Astrocyte (in vitro differentiated cells and primary cell): Measurements from ENCODE around the gene NNT. TPM values are rescaled to one million over a fixed set of nuclear protein-coding genes. Genes with fewer than 3 reads are reported as not detected.

ENCODE experiments used
- DNase-seq: peaks from one replicate; pipeline ENCODE4 v3.0.0-alpha.2; 2010; ENCODE audit warnings: low read depth
- FAIRE-seq: peaks from 2 replicates; lab custom pipeline; 2011; peaks lifted over from hg19 to GRCh38; lab: Jason Lieb, UNC
- H2AFZ ChIP-seq: 2 replicates; pipeline ENCODE4 v1.6.0; 2012; ENCODE audit warnings: low read depth, low read length, inconsistent platforms
- H3K27ac ChIP-seq: 2 replicates; pipeline ENCODE4 v1.5.1; 2011; ENCODE audit warnings: low read depth, low read length, inconsistent platforms
- H3K27me3 ChIP-seq: 2 replicates; pipeline ENCODE4 v1.6.0; 2011; ENCODE audit warnings: low read length, inconsistent platforms; ENCODE audit not compliant: insufficient read depth
- H3K36me3 ChIP-seq: 2 replicates; pipeline ENCODE4 v1.5.1; 2011; ENCODE audit warnings: low read length, inconsistent platforms; ENCODE audit not compliant: insufficient read depth
- H3K4me1 ChIP-seq: 2 replicates; pipeline ENCODE4 v1.5.1; 2011; ENCODE audit warnings: low read length, inconsistent platforms; ENCODE audit not compliant: insufficient read depth
- H3K4me2 ChIP-seq: 2 replicates; pipeline ENCODE4 v1.6.0; 2012; ENCODE audit warnings: low read length, inconsistent platforms
- H3K4me3 ChIP-seq: 2 replicates; pipeline ENCODE4 v1.5.1; 2011; ENCODE audit warnings: low read depth, mild to moderate bottlenecking, low read length, inconsistent platforms; ENCODE audit not compliant: insufficient read depth
- H3K79me2 ChIP-seq: 2 replicates; pipeline ENCODE4 v1.6.0; 2012; ENCODE audit warnings: mild to moderate bottlenecking, low read length, inconsistent platforms; ENCODE audit not compliant: insufficient read depth
- H3K9ac ChIP-seq: 2 replicates; pipeline ENCODE4 v1.6.0; 2012; ENCODE audit warnings: mild to moderate bottlenecking, low read length, inconsistent platforms
- H3K9me3 ChIP-seq: 2 replicates; pipeline ENCODE4 v1.5.1; 2012; ENCODE audit warnings: low read depth, mild to moderate bottlenecking, low read length, inconsistent platforms; ENCODE audit not compliant: insufficient read depth
- H4K20me1 ChIP-seq: 2 replicates; pipeline ENCODE4 v1.6.0; 2012; ENCODE audit warnings: low read length, inconsistent platforms; ENCODE audit not compliant: insufficient read depth
- H3K27ac Mint-ChIP-seq: one replicate; pipeline ENCODE4 v1.8.0; 2021; ENCODE audit warnings: mild to moderate bottlenecking, mixed read lengths; ENCODE audit not compliant: unreplicated experiment
- H3K27me3 Mint-ChIP-seq: one replicate; pipeline ENCODE4 v1.8.0; 2021; ENCODE audit warnings: low read depth, mixed read lengths; ENCODE audit not compliant: unreplicated experiment
- H3K36me3 Mint-ChIP-seq: one replicate; pipeline ENCODE4 v1.8.0; 2021; ENCODE audit warnings: low read depth, mixed read lengths; ENCODE audit not compliant: unreplicated experiment
- H3K4me1 Mint-ChIP-seq: one replicate; pipeline ENCODE4 v1.8.0; 2021; ENCODE audit warnings: low read depth, mixed read lengths; ENCODE audit not compliant: unreplicated experiment
- H3K4me3 Mint-ChIP-seq: one replicate; pipeline ENCODE4 v1.8.0; 2021; ENCODE audit warnings: mild to moderate bottlenecking, moderate library complexity, mixed read lengths; ENCODE audit not compliant: unreplicated experiment
- H3K9me3 Mint-ChIP-seq: one replicate; pipeline ENCODE4 v1.8.0; 2021; ENCODE audit warnings: mild to moderate bottlenecking, mixed read lengths; ENCODE audit not compliant: unreplicated experiment
- CTCF ChIP-seq: IDR thresholded peaks from 2 replicates; pipeline ENCODE4 v1.5.1; 2011; ENCODE audit warnings: low read depth, mild to moderate bottlenecking, inconsistent platforms, low read length, moderate library complexity; ENCODE audit not compliant: insufficient read depth
- EZH2 ChIP-seq: IDR thresholded peaks from 2 replicates; pipeline ENCODE4 v1.6.1; 2012; ENCODE audit warnings: mild to moderate bottlenecking, low read length, inconsistent platforms; ENCODE audit not compliant: insufficient read depth
- total RNA-seq: library from RNA; stranded (reverse); gene quantifications from 2 replicates; pipeline ENCODE4 v1.2.1, GENCODE V29; 2021

NNT gene
- total RNA-seq, 1 donor from 2014 or later = 44.3 TPM

GRCh38 chr5:43616535-43616934 lies 13.6 kb downstream of the NNT start:
- TF ChIP-seq EZH2 = no peak
- TF ChIP-seq CTCF = no peak
- no peaks in the 10 kb centered on the region for H3K27me3 Mint-ChIP-seq
- Histone ChIP-seq H3K36me3 (peaks cover 13% of the 10 kb centered on the region), H3K4me2 (no peak overlapping the region), H3K4me3 (no peak overlapping the region), H3K9me3 (no peaks in the 10 kb centered on the region), H3K9ac (no peak overlapping the region), H2AFZ (no peak overlapping the region), H3K27ac (no peak overlapping the region), H3K4me1 (no peaks in the 10 kb centered on the region), H3K27me3 (no peaks in the 10 kb centered on the region), H3K79me2 (no peaks in the 10 kb centered on the region), H4K20me1 (no peaks in the 10 kb centered on the region)
- H3K9me3 Mint-ChIP-seq = no peaks in the 10 kb centered on the region
- FAIRE-seq = no peak
- H3K27ac Mint-ChIP-seq = no peak overlapping the region
- H3K36me3 Mint-ChIP-seq = no peaks in the 10 kb centered on the region
- DNase-seq = no peak
- no peaks in the 10 kb centered on the region for H3K4me1 Mint-ChIP-seq
- no peak overlapping the region for H3K4me3 Mint-ChIP-seq

- no peak overlapping the region for H3K9ac ChIP-seq
- no peak for TF ChIP-seq EZH2
- TF ChIP-seq CTCF = no peak
- H3K4me3 ChIP-seq = no peak overlapping the region
- no peak for DNase-seq
- no peaks in the 10 kb centered on the region for H3K4me1 ChIP-seq
- no peak overlapping the region for H3K27ac ChIP-seq
- FAIRE-seq = no peak
- Mint-ChIP-seq H3K4me3 (no peak overlapping the region), H3K36me3 (peaks cover 3% of the 10 kb centered on the region), H3K4me1 (peaks cover 3% of the 10 kb centered on the region), H3K9me3 (no peaks in the 10 kb centered on the region), H3K27ac (no peak overlapping the region), H3K27me3 (no peaks in the 10 kb centered on the region)
- H4K20me1 ChIP-seq = no peaks in the 10 kb centered on the region
- no peak overlapping the region for H3K4me2 ChIP-seq
- no peaks in the 10 kb centered on the region for H3K27me3 ChIP-seq
- peaks cover 8% of the 10 kb centered on the region for H3K36me3 ChIP-seq
- H3K79me2 ChIP-seq = no peaks in the 10 kb centered on the region
- no peak overlapping the region for H2AFZ ChIP-seq
- no peaks in the 10 kb centered on the region for H3K9me3 ChIP-seq
Observed at GRCh38 chr5:43619380-43619779, 16.4 kb downstream of the NNT start.

GRCh38 chr5:43619911-43620310 lies 16.9 kb downstream of the NNT start:
- no peaks in the 10 kb centered on the region for H3K27me3 Mint-ChIP-seq
- no peaks in the 10 kb centered on the region for H3K9me3 Mint-ChIP-seq
- FAIRE-seq (no peak), DNase-seq (no peak)
- no peak overlapping the region for H3K4me3 ChIP-seq
- H3K9ac ChIP-seq = no peak overlapping the region
- H4K20me1 ChIP-seq = no peaks in the 10 kb centered on the region
- H3K4me1 Mint-ChIP-seq = peaks cover 3% of the 10 kb centered on the region
- H3K4me1 ChIP-seq = no peaks in the 10 kb centered on the region
- H3K27ac Mint-ChIP-seq = no peak overlapping the region
- H3K4me2 ChIP-seq = no peak overlapping the region
- no peak for TF ChIP-seq EZH2
- TF ChIP-seq CTCF = no peak
- no peak overlapping the region for H3K27ac ChIP-seq
- H3K79me2 ChIP-seq = no peaks in the 10 kb centered on the region
- H3K4me3 Mint-ChIP-seq = no peak overlapping the region
- H3K36me3 Mint-ChIP-seq = peaks cover 3% of the 10 kb centered on the region
- H3K9me3 ChIP-seq = no peaks in the 10 kb centered on the region
- peaks cover 8% of the 10 kb centered on the region for H3K36me3 ChIP-seq
- H2AFZ ChIP-seq = no peak overlapping the region
- no peaks in the 10 kb centered on the region for H3K27me3 ChIP-seq
